ENCODE results near the gene SYDE1.
"Not testable (repeated sequence)": the region's sequence is repeated elsewhere in the genome, so short reads cannot be mapped to it uniquely, and the experiment has no call there.

The SYDE1 gene, protein sequence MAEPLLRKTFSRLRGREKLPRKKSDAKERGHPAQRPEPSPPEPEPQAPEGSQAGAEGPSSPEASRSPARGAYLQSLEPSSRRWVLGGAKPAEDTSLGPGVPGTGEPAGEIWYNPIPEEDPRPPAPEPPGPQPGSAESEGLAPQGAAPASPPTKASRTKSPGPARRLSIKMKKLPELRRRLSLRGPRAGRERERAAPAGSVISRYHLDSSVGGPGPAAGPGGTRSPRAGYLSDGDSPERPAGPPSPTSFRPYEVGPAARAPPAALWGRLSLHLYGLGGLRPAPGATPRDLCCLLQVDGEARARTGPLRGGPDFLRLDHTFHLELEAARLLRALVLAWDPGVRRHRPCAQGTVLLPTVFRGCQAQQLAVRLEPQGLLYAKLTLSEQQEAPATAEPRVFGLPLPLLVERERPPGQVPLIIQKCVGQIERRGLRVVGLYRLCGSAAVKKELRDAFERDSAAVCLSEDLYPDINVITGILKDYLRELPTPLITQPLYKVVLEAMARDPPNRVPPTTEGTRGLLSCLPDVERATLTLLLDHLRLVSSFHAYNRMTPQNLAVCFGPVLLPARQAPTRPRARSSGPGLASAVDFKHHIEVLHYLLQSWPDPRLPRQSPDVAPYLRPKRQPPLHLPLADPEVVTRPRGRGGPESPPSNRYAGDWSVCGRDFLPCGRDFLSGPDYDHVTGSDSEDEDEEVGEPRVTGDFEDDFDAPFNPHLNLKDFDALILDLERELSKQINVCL

DNA sequence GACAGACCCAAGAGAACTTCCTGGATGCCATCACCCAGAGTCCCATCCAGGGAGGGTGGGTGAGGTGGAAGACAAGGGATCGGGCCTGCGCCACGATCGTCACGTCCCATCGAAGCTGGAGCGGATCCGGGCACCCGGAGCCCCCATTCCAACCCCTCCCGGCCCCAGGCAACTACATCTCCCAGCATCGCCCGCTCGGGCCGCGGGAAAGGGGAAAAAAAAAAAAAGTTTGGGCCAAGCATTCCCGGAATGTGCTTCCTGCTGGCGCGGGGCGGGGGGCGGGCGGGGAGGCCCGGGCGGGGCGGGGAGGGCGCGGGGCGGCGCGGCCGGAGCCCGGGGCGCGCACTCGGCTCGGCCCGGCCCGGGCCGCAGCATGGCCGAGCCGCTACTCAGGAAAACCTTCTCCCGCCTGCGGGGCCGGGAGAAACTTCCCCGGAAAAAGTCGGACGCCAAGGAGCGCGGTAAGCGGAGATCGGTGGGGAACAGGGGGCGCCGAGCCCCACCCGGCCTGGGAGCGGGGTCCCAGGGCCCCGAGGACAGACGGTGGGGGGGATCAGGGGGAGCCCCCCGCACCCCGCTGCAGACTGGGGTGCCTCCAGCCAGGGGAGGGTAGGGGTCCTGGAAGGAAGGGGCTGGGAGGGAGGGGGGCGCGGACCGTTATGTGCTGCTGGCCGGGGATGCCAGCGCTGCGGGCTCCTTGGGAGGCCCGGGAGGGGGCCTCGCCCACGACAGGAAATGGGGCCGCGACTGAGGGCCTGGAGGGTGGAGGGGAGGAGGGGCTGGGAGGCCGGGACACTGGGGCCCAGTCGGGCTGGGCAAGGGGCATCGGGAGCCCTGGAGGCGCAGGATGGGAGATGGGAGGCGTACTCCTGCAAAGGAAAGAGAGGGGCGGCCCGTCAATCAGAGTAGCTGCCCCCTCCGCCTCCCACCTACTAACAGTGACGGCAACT is at the start of gene SYDE1:
SYDE1 (plus strand) TSS at position 341 of the 950 bp plus-strand sequence; CDS start at position 374, 33 bp downstream.
- DNase-seq: no peak

DNA sequence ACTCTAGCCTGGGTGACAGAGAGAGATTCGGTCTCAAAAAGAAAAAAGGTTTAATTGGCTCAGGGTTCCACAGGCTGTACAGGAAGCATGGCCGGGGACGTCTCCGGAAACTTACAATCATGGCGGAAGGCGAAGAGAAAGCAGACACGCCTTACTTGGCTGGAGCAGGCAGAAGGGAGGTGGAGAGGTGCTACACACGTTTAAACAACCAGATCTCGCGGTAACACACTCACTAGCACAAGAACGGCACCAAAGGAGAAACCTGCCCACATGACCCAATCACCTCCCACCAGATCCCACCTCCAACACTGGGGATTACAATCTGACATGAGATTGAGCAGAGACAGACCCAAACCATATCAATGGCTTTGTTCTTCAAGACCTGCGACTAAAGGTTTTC is 45.2 kb upstream of the SYDE1 start:
- no peak for DNase-seq

GRCh38 chr19:15070386-15070785 is 36.8 kb upstream of the SYDE1 start:
- DNase-seq: not testable (repeated sequence)

DNA sequence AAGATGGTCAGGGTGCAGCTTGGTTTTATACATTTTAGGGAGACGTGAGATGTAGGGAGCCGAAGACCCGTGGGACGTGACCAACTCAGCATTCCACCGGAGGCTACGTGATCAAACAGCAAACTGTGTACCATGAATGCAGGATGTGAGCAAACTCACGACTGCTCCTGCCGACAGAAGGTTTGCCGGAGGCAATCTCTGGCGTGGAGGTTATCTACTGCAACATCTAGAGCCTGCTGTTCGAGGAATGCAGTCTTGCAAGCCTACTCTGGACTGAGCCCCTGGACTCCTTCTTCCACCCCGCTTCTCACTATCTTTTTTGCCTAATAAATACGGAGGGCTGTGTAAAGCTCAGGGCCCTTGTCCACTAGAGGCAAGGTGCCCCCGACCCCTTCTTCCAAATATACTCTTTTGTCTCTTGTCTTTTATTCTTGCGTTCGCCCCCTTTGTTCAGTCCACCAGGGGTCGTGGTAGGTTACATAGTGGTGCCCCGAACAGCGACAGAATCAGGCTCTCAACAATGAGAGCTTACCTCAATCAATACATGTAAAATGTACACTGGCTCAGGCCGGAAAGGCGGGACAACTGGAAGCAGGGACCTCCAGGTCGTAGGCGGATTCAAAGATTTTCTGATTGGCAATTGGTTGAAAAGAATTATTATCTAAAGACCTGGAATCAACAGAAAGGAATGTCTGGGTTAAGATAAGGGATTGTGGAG is 34.1 kb upstream of the SYDE1 start:
- DNase-seq: no peak

DNA sequence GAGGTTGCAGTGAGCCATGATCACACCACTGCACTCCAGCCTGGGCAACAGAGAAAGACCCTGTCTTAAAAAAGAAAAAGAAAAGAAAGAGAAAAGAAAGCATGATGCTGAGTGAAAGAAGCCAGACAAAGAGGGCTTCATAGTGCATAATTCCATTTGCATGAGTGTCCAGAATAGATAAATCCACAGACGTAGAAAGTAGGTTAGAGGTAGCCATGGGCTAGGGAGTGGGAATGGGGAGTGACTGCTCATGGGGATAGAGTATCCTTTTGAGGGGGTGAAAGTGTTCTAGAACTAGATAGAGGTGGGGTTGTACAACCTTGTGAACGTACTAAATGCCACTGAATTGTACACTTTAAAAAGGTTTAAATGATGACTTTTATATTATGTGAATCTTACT is 32.8 kb upstream of the SYDE1 start:
- DNase-seq: no peak

DNA sequence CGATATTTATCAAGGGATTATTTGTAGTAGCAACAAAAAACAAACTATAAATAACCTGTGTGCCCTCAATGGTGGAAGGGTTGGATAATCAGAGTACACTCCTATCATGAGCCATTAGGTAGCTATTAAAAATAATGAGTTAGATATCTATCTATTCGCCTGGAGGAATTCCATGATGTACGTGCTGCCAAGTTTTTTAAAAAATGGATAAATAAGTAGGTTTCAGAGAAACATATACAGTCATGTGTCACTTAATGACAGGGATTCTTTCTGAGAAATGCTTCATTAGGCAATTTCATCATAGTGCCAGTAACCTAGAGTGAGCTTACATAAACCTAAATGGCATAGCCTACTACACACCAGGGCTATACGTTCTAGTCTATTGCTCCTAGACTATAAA is 31.4 kb upstream of the SYDE1 start:
- no peak for DNase-seq

GRCh38 chr19:15080002-15080401 is 27.2 kb upstream of the SYDE1 start:
- not testable (repeated sequence) for DNase-seq

DNA sequence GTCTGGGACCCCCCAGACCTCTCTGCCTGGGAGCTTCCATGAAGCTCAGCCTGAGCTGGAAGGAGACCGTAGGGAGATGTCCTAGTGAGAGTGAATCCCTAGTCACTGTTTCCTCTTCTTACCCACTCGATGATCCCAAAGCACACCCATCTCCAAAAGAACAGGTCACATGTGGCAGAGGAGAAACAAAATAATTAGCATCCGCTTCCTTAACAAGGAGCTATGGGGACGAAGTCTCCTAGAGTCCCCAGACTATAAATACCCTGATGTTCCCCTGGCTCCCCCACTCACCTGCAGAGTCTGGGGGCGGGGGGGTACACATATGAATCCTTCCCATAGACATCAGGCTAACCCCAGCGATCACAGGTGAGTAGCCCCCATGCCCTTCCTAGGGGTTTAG is 25.3 kb upstream of the SYDE1 start, which contains the start of gene OR1I1:
OR1I1 (plus strand) TSS at position 301 of the 400 bp plus-strand sequence. CDS start 4,855 bp downstream, outside the sequence.
- no peak for DNase-seq

- no peak for DNase-seq
These were observed 20.0 kb upstream of the SYDE1 start for GRCh38 chr19:15087182-15087581.

DNA sequence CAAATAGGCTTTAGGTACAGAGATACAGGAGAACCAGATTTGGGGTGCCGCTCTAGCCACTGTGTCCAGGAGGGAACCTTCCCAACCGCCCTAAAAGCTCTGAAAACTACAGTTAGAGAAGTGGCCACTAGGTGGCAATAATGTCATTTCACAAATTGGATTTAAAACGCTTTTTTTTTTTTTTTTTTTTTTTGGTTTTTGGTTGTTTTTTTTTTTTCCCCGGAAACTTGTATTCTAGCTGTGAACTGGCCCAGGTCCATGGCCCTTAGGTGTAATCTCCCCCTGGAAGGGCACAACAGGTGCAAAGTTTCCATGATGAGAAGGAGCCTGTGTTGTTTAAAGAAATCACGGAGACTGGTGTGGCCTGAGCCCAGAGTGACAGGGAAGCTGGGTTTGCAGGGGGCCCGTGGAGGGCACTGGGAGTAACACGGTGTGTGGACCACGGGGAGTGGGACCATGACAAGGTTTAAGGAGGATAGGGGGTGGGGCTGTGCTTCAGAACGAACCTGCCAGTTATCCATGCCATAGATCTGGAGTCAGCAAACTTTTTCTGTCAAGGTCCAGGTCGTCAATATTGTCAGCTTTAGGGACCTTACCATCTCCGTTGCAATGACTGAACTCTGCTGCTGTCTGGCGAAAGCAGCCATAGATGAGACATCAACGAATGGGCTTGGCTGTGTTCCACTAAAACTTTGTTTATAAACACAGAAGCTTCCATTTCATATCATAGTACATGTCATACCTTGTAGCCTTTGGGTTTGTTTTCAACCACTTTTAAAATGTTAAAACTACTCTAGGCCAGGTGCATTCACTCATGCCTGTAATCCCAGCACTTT is 15.1 kb upstream of the SYDE1 start:
- peak; percentile 70 for DNase-seq

GRCh38 chr19:15093001-15093400 is 14.2 kb upstream of the SYDE1 start:
- DNase-seq: no peak

DNA sequence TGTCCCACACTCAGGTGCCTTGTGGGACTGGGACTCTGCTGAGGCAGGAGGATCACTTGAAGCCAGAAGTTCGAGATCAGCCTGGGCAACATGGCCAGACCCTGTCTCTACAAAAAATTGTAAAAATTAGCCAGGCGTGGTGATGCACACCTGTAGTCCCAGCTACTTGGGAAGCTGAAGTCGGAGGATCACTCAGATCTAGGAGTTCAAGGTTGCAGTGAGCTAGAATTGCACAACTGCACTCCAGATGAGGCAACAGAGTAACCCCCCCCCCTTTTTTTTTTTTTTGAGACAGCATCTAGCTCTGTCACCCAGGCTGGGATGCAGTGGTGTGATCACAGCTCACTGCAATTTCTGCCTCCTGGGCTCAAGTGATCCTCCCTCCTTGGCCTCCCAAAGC is 11.0 kb upstream of the SYDE1 start:
- no peak for DNase-seq

GRCh38 chr19:15097980-15098379 is 9.2 kb upstream of the SYDE1 start:
- not testable (repeated sequence) for DNase-seq

DNA sequence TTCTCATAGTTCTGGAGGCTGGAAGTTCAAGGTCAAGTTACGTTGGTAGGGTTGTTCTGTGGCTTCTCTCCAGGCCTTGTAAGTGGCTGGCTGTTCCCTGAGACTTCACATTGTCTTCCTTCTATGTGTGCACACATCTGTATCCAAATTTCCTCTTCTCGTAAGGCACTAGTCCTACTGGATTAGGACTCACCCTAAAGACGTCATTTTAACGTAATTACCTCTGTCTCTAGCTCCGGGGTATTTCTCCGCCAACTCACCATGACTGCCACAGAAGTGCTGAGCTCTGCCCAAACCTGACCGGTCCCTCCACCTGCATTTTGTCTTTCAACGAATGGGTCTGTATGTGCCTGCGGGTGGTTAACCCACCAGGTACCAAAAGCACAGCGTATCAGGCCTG is 8.7 kb upstream of the SYDE1 start:
- no peak for DNase-seq

DNA sequence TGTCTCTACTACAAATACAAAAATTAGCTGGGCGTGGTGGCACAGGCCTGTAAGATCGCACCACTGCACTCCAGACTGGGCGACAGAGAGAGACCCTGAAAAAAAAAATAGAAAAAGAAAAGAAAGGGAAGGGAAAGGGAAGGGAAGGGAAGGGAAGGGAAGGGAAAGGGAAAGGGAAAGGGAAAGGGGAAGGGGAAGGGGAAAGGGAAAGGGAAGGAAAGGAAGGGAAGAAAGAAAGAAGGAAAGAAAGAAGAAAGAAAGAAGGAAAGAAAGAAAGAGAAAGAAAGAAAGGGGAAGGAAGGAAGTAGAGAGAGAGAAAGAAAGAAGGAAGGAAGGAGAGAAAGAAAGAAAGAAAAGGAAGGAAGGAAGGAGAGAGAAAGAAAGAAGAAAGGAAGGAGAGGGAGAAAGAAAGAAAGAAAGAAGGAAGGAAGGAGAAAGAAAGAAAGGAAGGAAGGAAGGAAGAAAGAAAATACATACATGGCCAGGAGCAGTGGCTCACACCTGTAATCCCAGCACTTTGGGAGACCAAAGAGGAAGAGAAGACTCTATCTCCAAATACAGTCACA is 8.1 kb upstream of the SYDE1 start:
- no peak for DNase-seq

GRCh38 chr19:15101479-15102082 is 5.6 kb upstream of the SYDE1 start:
- DNase-seq: peak; percentile 54

DNA sequence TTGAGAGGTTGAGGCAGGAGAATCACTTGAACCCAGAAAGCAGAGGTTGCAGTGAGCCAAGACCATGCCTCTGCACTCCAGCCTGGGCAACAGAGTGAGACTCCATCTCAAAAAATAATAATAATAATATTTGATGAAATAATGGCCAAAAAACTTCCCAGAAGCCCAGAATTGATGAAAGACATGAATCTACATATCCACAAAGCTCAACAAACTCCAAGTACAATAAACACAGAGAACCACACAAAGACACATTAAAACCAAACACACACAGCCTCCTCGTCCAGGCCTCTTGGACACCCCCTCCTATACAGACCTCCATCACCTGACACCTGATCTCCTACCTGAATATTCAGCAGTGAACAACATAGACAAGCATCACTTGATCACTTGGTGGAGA is 3.2 kb upstream of the SYDE1 start:
- DNase-seq: no peak

DNA sequence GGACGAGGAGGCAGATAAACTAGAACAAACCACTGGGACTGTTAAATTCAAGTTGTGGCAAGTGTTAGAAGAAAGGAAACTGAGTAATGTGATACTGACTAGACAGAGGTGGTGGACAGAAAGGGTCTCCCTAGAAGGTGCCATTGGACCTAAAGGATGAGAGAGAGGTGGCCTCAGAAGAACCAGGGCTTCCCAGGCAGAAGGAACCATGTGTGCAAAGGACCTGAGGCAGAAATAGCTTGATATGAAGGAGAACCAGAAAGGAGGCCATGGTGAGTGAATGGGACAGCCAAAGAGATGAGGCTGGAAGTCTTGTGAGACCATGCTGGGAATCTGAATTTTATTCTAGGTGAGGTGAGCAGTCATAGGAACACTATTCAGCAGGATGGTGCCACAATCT is 2.8 kb upstream of the SYDE1 start:
- no peak for DNase-seq

- no peak for DNase-seq
These were observed 2.2 kb upstream of the SYDE1 start for GRCh38 chr19:15105044-15105443.

DNA sequence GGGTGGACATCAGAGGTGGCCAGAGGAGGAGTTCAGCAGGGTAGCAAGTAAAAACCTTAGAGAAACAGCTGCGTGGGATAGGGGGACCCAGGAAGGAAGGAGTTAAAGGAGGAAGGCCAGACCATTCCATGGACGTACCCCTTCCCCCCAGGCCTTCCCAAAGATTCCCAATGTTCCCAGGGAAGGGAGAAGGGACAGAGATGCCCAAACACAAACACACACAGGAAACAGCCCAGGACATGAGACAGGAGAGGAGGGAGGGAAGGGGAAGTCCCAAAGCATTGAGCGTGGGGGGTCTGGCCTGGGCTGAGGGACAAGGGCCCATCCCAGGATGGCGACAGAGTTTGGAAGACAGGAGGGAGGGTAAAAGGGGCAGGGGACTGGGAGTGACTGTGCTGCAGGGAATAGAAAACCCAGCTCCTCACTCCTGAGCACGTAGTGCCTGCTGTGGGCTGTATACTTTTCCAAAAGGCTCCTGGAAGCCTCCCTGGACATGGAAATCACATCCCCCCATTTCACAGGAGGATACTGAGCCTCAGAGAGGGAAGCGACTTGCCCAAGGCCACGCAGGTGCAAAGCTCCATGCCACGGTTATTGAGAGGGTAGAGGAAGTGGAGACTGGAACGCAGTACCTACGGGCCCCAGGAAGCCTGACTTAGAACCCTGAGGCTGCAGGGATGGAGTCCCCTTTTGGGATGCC is 1.1 kb downstream of the SYDE1 start:
- DNase-seq: no peak

Data from MV-4-11 (cell line).